Measurements from ENCODE around the gene PPIF. TPM values are rescaled to one million over a fixed set of nuclear protein-coding genes. Genes with fewer than 3 reads are reported as not detected.

PPIF gene
- total and polyA plus RNA-seq, 2 of the 4 experiments (the other 2 are of a cell fraction) = 29.2 to 130 TPM

DNA sequence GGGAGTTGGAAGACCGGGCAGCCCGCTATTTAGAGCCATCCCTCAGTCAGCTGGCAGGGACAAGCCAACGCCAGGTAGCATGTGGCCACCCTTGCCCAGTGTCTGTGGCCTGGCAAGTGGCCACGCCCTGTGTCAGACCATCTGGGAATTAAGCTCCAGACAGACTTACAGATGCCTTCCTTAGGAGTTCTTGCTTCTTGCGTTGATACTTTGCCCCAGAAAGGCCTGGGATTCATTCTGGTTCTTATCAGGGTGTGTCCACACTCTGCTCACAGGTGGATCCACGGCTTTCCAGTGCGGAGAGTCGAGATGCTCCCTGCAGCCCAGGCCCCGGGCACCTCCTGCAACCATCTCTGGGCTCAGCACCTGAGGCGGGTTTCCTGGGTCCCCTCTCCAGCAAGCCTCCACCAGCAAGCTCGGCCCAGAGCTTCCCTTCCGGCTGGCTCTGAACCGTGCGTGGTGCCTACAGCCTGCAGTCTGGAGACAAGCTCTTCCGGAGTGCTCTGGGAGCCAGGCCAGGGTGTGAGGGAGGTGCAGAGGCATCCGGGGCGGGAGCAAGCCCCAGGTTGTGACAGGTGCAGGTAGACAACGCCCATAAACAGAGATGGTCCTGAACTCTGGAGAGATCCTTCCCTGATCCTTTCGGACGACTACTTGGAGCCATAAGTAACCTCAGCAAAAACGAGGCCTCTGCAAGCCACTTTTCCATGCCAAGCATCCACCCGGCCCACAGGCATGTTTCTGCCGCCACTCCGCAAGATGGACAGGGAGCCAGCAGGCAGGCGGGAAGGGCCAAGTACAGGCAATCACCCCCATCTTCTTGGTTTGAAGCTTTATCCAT, 32.3 kb upstream of the PPIF start:
- no peak for TF ChIP-seq RCOR1 (IDR thresholded peaks at IDR 0.05; ENCODE audit: insufficient replicate concordance, low read length)
- TF ChIP-seq MAZ (IDR thresholded peaks at IDR 0.05; ENCODE audit: borderline replicate concordance, low read depth, low read length) = no peak
- TF ChIP-seq RAD21 (IDR thresholded peaks at IDR 0.05; ENCODE audit: low read length) = no peak
- no peak for TF ChIP-seq USF2 (IDR thresholded peaks at IDR 0.05; ENCODE audit: low read depth, low read length)
- H3K23ac ChIP-seq (ENCODE audit: low read depth, low read length) = no peak overlapping the region
- H3K9me1 ChIP-seq (ENCODE audit: insufficient read depth, low read length) = peaks cover 22% of the 10 kb centered on the region
- H3K9ac ChIP-seq (ENCODE audit: low read depth, low read length) = no peak overlapping the region
- no peak overlapping the region for H2AK9ac ChIP-seq (replicated peaks; ENCODE audit: low read depth, low read length, poor library complexity)
- H2BK120ac ChIP-seq (ENCODE audit: low read depth, low read length) = no peak overlapping the region
- H3K56ac ChIP-seq (ENCODE audit: extremely low read depth, insufficient read depth, low read length) = no peak overlapping the region
- dilution Hi-C loops (cut with HindIII; ENCODE audit: low sequenced_read_pairs, unreplicated experiment) = no loop called here
- H3K4ac ChIP-seq (ENCODE audit: low read depth, low read length) = no peak overlapping the region
- no peak overlapping the region for H2BK20ac ChIP-seq (ENCODE audit: low read depth, low read length)
- H4K20me1 ChIP-seq (ENCODE audit: insufficient read depth, low read length) = no peaks in the 10 kb centered on the region
- no peaks in the 10 kb centered on the region for H3K27me3 ChIP-seq (ENCODE audit: control insufficient read depth, insufficient read depth, low read length)
- no peak overlapping the region for H2AK5ac ChIP-seq (ENCODE audit: low read depth, low read length)
- H3K9me3 ChIP-seq (ENCODE audit: control insufficient read depth, insufficient read depth, low read length) = no peaks in the 10 kb centered on the region
- DNase-seq (no peak), ATAC-seq (ENCODE audit: low read depth) (no peak)
- intact Hi-C loops (cut with micrococcal nuclease) = no loop called here
- 91% methylated on average over 19 of the region's 25 CpGs; no CpG with 5 or more reads in 1 of the 2 experiments for WGBS, 2 experiments (ENCODE audit: extremely low coverage in 2 of 2, insufficient read length in 1 of 2)
- H3K14ac ChIP-seq (replicated peaks; ENCODE audit: low read depth, low read length) = no peak overlapping the region
- no peak overlapping the region for H4K91ac ChIP-seq (ENCODE audit: insufficient read depth, low read depth, low read length)
- no peak overlapping the region for H3K4me3 ChIP-seq (ENCODE audit: insufficient read depth, low read depth, low read length)
- peaks cover 48% of the 10 kb centered on the region for H3K36me3 ChIP-seq (ENCODE audit: control insufficient read depth, insufficient read depth, low read length)
- BruUV-seq (replicated peaks) = TSS peak; percentile 35
- no peak overlapping the region for H4K8ac ChIP-seq (ENCODE audit: low read depth in 2 of 2, low read length in 2 of 2)
- H3K27ac ChIP-seq (ENCODE audit: insufficient read depth, low read length) = no peak overlapping the region
- peaks cover 4 to 28% of the 10 kb centered on the region in 2 experiments; a peak in 3 of 4 replicates for H3K79me1 ChIP-seq (ENCODE audit: low read depth in 1 of 2, low read length in 2 of 2)
- no peak overlapping the region for H4K5ac ChIP-seq (ENCODE audit: low read depth, low read length)
- H2BK15ac ChIP-seq (ENCODE audit: low read depth, low read length) = no peak overlapping the region
- in situ Hi-C loops (cut with MboI; ENCODE audit: low sequenced_read_pairs) = no loop called here
- no peak overlapping the region for H3K18ac ChIP-seq (ENCODE audit: low read depth, low read length)
- H2AFZ ChIP-seq (replicated peaks; ENCODE audit: low read length, poor library complexity) = no peak overlapping the region
- no peak overlapping the region for H2BK5ac ChIP-seq (ENCODE audit: low read depth, low read length, poor library complexity, severe bottlenecking)
- POLR2A ChIA-PET (ENCODE audit: unreplicated experiment) = no interaction called here
- no peak overlapping the region for H3K4me2 ChIP-seq (ENCODE audit: low read depth, low read length)
- peaks cover 18% of the 10 kb centered on the region for H3K4me1 ChIP-seq (ENCODE audit: control insufficient read depth, insufficient read depth, low read length)
- CTCF ChIA-PET = no interaction called here
